ENCODE data around the gene TAF4.
"Not testable (repeated sequence)": the region's sequence is repeated elsewhere in the genome, so short reads cannot be mapped to it uniquely, and the experiment has no call there.

The TAF4 gene

DNA sequence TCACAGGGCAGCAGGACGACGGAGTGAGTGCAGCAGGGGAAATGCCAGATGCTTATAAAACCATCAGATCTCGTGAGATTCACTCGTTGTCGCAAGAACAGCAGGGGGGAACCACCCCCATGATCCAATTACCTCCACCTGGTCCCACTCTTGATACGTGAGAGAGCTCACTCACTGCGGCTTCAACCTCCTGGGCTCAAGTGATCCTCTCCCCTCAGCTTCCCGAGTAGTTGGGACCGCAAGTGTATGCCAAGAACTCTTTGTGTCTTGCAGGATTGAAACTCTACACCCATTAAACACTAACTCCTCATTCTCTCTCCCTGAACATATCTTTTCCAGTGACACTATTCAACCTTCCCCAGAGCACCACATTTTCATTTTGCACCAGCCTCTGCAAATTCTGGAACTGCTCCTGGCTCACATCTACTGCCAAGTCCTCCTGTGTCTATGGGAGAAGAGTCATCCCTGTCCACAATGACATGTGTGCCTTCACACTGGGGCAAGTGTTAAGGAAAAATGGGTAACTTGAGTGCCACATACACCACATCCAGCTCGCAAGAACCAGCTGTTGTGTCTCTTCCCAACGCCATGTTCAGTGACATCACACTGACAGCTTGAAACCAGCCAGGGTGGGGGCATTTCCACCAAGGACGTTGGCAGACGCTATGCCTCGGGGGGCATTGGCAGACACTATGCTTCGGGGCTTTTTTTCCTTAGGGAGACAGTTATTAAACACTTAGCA, 14.7 kb upstream of the TAF4 start:
- Histone ChIP-seq H3K27ac (ENCODE audit: insufficient read depth in 1 of 2, low read depth in 1 of 2, low read length in 2 of 2, poor library complexity in 1 of 2, severe bottlenecking in 2 of 2) (no peak overlapping the region), H3K4me3 (ENCODE audit: control insufficient read depth in 1 of 7, extremely low read depth in 1 of 7, insufficient read depth in 4 of 7, low read depth in 2 of 7, low read length in 6 of 7) (no peak overlapping the region), H3K27me3 (replicated peaks in 2 of 5; ENCODE audit: control insufficient read depth in 4 of 5, insufficient read depth in 5 of 5, low read length in 4 of 5) (peaks cover 0 to 4% (median 2%) of the 10 kb centered on the region in 5 experiments), H3K4me1 (ENCODE audit: control extremely low read depth in 1 of 4, control insufficient read depth in 4 of 4, insufficient read depth in 4 of 4, low read length in 3 of 4) (no peaks in the 10 kb centered on the region), H3K36me3 (ENCODE audit: control insufficient read depth in 4 of 4, insufficient read depth in 4 of 4, low read length in 3 of 4) (no peaks in the 10 kb centered on the region), H3K9me3 (ENCODE audit: control extremely low read depth in 1 of 5, control insufficient read depth in 4 of 5, insufficient read depth in 2 of 5, low read depth in 1 of 5, low read length in 4 of 5) (peaks cover 0 to 14% (median 10%) of the 10 kb centered on the region in 5 experiments)
- DNase-seq: no peak
- 68% methylated on average over 8 of the region's 15 CpGs for WGBS (ENCODE audit: insufficient coverage)
- ChIA-PET CTCF (no interaction called here), POLR2A (no interaction called here)

DNA sequence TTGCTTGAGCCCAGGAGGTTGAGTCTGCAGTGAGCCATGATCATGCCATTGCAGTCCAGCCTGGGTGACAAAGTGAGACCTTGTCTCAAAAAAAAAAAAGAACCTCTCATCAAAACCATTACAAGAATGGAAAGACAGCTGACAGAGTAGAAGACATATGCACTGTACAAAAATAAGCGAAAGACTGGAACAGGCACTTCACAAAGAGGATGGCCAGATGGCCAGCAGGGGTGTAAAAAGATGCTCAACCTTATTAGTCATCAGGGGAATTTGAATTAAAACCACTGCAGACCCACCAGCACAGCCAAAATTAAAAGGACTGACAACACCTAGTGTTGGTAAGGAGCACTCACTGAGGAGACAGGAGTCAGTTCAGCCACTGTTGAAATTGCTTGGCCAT, 13.5 kb upstream of the TAF4 start:
- H3K4me1 ChIP-seq (ENCODE audit: control extremely low read depth in 1 of 4, control insufficient read depth in 4 of 4, insufficient read depth in 4 of 4, low read length in 3 of 4): no peaks in the 10 kb centered on the region
- no peak overlapping the region for H3K27ac ChIP-seq (ENCODE audit: insufficient read depth in 1 of 2, low read depth in 1 of 2, low read length in 2 of 2, poor library complexity in 1 of 2, severe bottlenecking in 2 of 2)
- DNase-seq: no peak
- no peak overlapping the region for H3K4me3 ChIP-seq (ENCODE audit: control insufficient read depth in 1 of 7, extremely low read depth in 1 of 7, insufficient read depth in 4 of 7, low read depth in 2 of 7, low read length in 6 of 7)
- POLR2A ChIA-PET: interaction anchor here (0.6 kb wide), 1 partner anchor 16 kb away, joined by 3 read pairs; no protein-coding TSS in a partner anchor
- H3K27me3 ChIP-seq (replicated peaks in 2 of 5; ENCODE audit: control insufficient read depth in 4 of 5, insufficient read depth in 5 of 5, low read length in 4 of 5): peaks cover 0 to 4% (median 2%) of the 10 kb centered on the region in 5 experiments
- no peaks in the 10 kb centered on the region for H3K36me3 ChIP-seq (ENCODE audit: control insufficient read depth in 4 of 4, insufficient read depth in 4 of 4, low read length in 3 of 4)
- WGBS (ENCODE audit: insufficient coverage): 100% methylated on average over 1 of the region's 1 CpG
- H3K9me3 ChIP-seq (ENCODE audit: control extremely low read depth in 1 of 5, control insufficient read depth in 4 of 5, insufficient read depth in 2 of 5, low read depth in 1 of 5, low read length in 4 of 5): peaks cover 0 to 14% (median 13%) of the 10 kb centered on the region in 5 experiments
- CTCF ChIA-PET: interaction anchor here (1.1 kb wide), 1 partner anchor 9 kb away, joined by 3 read pairs; no protein-coding TSS in a partner anchor

DNA sequence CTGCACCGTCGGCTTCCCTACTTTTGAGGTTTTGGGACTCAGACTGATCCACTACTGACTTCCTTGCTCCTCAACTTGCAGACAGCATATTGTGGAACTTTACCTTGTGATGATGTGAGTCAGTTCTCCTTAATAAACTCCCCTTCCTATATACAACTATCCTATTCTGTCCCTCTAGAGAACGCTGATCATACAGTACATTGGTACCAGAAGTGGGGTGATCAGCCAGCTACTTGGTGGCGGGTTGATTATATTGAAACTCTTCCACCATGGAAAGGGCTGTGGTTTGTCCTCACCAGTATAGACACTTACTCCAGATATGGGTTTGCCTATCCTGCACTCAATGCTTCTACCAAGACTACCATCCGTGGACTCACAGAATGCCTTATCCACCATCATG, 7.6 kb upstream of the TAF4 start:
- ChIA-PET CTCF (interaction anchor here (1.5 kb wide), 1 partner anchor 13 kb away, joined by 3 read pairs; no protein-coding TSS in a partner anchor), POLR2A (no interaction called here)
- Histone ChIP-seq H3K9me3 (ENCODE audit: control extremely low read depth in 1 of 5, control insufficient read depth in 4 of 5, insufficient read depth in 2 of 5, low read depth in 1 of 5, low read length in 4 of 5) (peaks cover 0 to 20% (median 13%) of the 10 kb centered on the region in 5 experiments), H3K27me3 (replicated peaks in 2 of 5; ENCODE audit: control insufficient read depth in 4 of 5, insufficient read depth in 5 of 5, low read length in 4 of 5) (no peaks in the 10 kb centered on the region), H3K27ac (ENCODE audit: insufficient read depth in 1 of 2, low read depth in 1 of 2, low read length in 2 of 2, poor library complexity in 1 of 2, severe bottlenecking in 2 of 2) (no peak overlapping the region), H3K4me3 (ENCODE audit: control insufficient read depth in 1 of 7, extremely low read depth in 1 of 7, insufficient read depth in 4 of 7, low read depth in 2 of 7, low read length in 6 of 7) (no peak overlapping the region), H3K36me3 (ENCODE audit: control insufficient read depth in 4 of 4, insufficient read depth in 4 of 4, low read length in 3 of 4) (no peaks in the 10 kb centered on the region), H3K4me1 (ENCODE audit: control extremely low read depth in 1 of 4, control insufficient read depth in 4 of 4, insufficient read depth in 4 of 4, low read length in 3 of 4) (peaks cover 0 to 4% (median 0%) of the 10 kb centered on the region in 4 experiments)
- WGBS (ENCODE audit: insufficient coverage): 97% methylated on average over 4 of the region's 5 CpGs
- no peak for DNase-seq

DNA sequence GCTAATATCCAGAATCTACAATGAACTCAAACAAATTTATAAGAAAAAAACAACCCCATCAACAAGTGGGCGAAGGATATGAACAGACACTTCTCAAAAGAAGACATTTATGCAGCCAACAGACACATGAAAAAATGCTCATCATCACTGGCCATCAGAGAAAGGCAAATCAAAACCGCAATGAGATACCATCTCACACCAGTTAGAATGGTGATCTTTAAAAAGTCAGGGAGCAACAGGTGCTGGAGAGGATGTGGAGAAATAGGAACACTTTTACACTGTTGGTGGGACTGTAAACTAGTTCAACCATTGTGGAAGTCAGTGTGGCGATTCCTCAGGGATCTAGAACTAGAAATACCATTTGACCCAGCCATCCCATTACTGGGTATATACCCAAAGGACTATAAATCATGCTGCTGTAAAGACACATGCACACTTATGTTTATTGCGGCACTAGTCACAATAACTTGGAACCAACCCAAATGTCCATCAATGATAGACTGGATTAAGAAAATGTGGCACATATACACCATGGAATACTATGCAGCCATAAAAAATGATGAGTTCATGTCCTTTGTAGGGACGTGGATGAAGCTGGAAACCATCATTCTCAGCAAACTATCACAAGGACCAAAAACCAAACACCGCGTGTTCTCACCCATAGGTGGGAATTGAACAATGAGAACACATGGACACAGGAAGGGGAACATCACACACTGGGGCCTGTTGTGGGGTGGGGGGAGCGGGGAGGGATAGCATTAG, 6.2 kb upstream of the TAF4 start:
- H3K27me3 ChIP-seq (replicated peaks in 2 of 5; ENCODE audit: control insufficient read depth in 4 of 5, insufficient read depth in 5 of 5, low read length in 4 of 5); H3K27ac ChIP-seq (ENCODE audit: insufficient read depth in 1 of 2, low read depth in 1 of 2, low read length in 2 of 2, poor library complexity in 1 of 2, severe bottlenecking in 2 of 2); DNase-seq; H3K36me3 ChIP-seq (ENCODE audit: control insufficient read depth in 4 of 4, insufficient read depth in 4 of 4, low read length in 3 of 4); H3K4me3 ChIP-seq (ENCODE audit: control insufficient read depth in 1 of 7, extremely low read depth in 1 of 7, insufficient read depth in 4 of 7, low read depth in 2 of 7, low read length in 6 of 7); POLR2A ChIA-PET: not testable (repeated sequence)
- H3K9me3 ChIP-seq (ENCODE audit: control extremely low read depth in 1 of 5, control insufficient read depth in 4 of 5, insufficient read depth in 2 of 5, low read depth in 1 of 5, low read length in 4 of 5): peaks cover 0 to 20% (median 13%) of the 10 kb centered on the region in 5 experiments
- CTCF ChIA-PET: interaction anchor here (1.4 kb wide), 1 partner anchor 49 kb away, joined by 4 read pairs; no protein-coding TSS in a partner anchor
- WGBS (ENCODE audit: insufficient coverage): no CpG with 5 or more reads among the region's 8 CpGs
- peaks cover 3 to 18% (median 13%) of the 10 kb centered on the region in 4 experiments for H3K4me1 ChIP-seq (ENCODE audit: control extremely low read depth in 1 of 4, control insufficient read depth in 4 of 4, insufficient read depth in 4 of 4, low read length in 3 of 4)

DNA sequence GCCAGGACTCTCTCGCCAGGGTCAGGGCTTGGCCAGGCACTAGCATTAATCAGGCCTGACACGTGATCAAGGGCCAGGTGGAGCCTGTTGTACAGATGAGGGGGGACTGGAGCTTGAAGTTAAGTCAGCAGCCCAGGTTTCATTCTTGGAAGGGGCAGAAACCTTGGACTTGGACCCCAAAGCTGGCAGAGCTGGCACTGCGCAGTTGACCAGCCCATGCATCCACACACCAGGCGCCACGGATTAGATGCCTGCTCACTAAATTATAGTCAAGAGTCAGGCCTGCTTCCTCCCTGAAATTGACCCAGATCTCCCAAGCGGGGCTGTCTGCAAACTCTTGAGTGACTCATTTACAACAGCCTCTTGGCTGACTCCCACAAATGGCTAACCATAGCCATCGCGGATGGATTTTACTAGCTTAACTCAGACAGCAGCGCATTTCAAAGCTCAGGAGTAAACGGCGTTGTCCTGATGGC, 4.1 kb upstream of the TAF4 start:
- no peak overlapping the region for H3K4me3 ChIP-seq (ENCODE audit: control insufficient read depth in 1 of 7, extremely low read depth in 1 of 7, insufficient read depth in 4 of 7, low read depth in 2 of 7, low read length in 6 of 7)
- no peaks in the 10 kb centered on the region for H3K27me3 ChIP-seq (replicated peaks in 2 of 5; ENCODE audit: control insufficient read depth in 4 of 5, insufficient read depth in 5 of 5, low read length in 4 of 5)
- ChIA-PET CTCF (interaction anchor here (0.9 to 1.4 kb wide), 4 partner anchors 9 to 72 kb away, joined by 3 to 4 read pairs (median 4); no protein-coding TSS in a partner anchor), POLR2A (no interaction called here)
- no peak overlapping the region for H3K27ac ChIP-seq (ENCODE audit: insufficient read depth in 1 of 2, low read depth in 1 of 2, low read length in 2 of 2, poor library complexity in 1 of 2, severe bottlenecking in 2 of 2)
- no peak for DNase-seq
- WGBS (ENCODE audit: insufficient coverage): 98% methylated on average over 9 of the region's 11 CpGs
- peaks cover 3 to 23% (median 17%) of the 10 kb centered on the region in 4 experiments for H3K4me1 ChIP-seq (ENCODE audit: control extremely low read depth in 1 of 4, control insufficient read depth in 4 of 4, insufficient read depth in 4 of 4, low read length in 3 of 4)
- peaks cover 0 to 18% (median 6%) of the 10 kb centered on the region in 5 experiments for H3K9me3 ChIP-seq (ENCODE audit: control extremely low read depth in 1 of 5, control insufficient read depth in 4 of 5, insufficient read depth in 2 of 5, low read depth in 1 of 5, low read length in 4 of 5)
- H3K36me3 ChIP-seq (ENCODE audit: control insufficient read depth in 4 of 4, insufficient read depth in 4 of 4, low read length in 3 of 4): no peaks in the 10 kb centered on the region

DNA sequence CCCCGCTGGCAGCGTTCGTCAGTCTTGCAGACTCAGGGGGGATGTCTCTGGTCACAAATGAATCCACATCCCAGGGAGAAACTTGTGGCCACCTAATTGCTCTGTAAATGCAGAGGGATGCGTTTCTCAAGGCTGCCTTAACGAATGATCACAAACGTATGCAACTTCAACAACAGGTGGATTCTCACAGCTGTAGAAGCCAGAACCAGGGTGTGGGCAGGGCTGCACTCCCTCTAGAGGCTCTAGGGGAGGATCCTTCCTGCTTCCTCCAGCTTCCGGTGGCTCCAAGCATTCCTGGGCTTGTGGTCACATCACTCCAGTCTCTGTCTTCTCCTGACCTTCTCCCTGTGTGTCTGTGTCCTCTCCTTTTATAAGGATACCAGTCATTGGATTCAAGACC, 3.3 kb upstream of the TAF4 start:
- H3K36me3 ChIP-seq (ENCODE audit: control insufficient read depth in 4 of 4, insufficient read depth in 4 of 4, low read length in 3 of 4): peaks cover 0 to 3% (median 0%) of the 10 kb centered on the region in 4 experiments
- H3K27ac ChIP-seq (ENCODE audit: insufficient read depth in 1 of 2, low read depth in 1 of 2, low read length in 2 of 2, poor library complexity in 1 of 2, severe bottlenecking in 2 of 2): no peak overlapping the region
- CTCF ChIA-PET: interaction anchor here (0.9 to 1.5 kb wide), 2 partner anchors 40 to 60 kb away, joined by 3 to 4 read pairs; no protein-coding TSS in a partner anchor
- WGBS (ENCODE audit: insufficient coverage): 93% methylated on average over 5 of the region's 7 CpGs
- H3K9me3 ChIP-seq (ENCODE audit: control extremely low read depth in 1 of 5, control insufficient read depth in 4 of 5, insufficient read depth in 2 of 5, low read depth in 1 of 5, low read length in 4 of 5): peaks cover 0 to 16% (median 4%) of the 10 kb centered on the region in 5 experiments
- H3K27me3 ChIP-seq (replicated peaks in 2 of 5; ENCODE audit: control insufficient read depth in 4 of 5, insufficient read depth in 5 of 5, low read length in 4 of 5): no peaks in the 10 kb centered on the region
- peaks cover 3 to 27% (median 22%) of the 10 kb centered on the region in 4 experiments for H3K4me1 ChIP-seq (ENCODE audit: control extremely low read depth in 1 of 4, control insufficient read depth in 4 of 4, insufficient read depth in 4 of 4, low read length in 3 of 4)
- POLR2A ChIA-PET: no interaction called here
- H3K4me3 ChIP-seq (ENCODE audit: control insufficient read depth in 1 of 7, extremely low read depth in 1 of 7, insufficient read depth in 4 of 7, low read depth in 2 of 7, low read length in 6 of 7): no peak overlapping the region
- no peak for DNase-seq

Measured in common myeloid progenitor, CD34-positive (primary cell).